Head of caudate nucleus (tissue), 42 donors: ENCODE results near the gene CCDC92B.

Experiments used
- DNase-seq, 42 donors: peaks; one replicate each; pipeline versions ENCODE4 v3.0.0 to v3.0.0-alpha.2; 2020 to 2021; ENCODE audit warnings: mixed read lengths in 7 of 42
- intact Hi-C: fragments of 100-400 bp; cut with DNase I; formaldehyde crosslinking; loops from one replicate; pipeline ENCODE4 v1.15.0; 2022

The CCDC92B gene

DNA sequence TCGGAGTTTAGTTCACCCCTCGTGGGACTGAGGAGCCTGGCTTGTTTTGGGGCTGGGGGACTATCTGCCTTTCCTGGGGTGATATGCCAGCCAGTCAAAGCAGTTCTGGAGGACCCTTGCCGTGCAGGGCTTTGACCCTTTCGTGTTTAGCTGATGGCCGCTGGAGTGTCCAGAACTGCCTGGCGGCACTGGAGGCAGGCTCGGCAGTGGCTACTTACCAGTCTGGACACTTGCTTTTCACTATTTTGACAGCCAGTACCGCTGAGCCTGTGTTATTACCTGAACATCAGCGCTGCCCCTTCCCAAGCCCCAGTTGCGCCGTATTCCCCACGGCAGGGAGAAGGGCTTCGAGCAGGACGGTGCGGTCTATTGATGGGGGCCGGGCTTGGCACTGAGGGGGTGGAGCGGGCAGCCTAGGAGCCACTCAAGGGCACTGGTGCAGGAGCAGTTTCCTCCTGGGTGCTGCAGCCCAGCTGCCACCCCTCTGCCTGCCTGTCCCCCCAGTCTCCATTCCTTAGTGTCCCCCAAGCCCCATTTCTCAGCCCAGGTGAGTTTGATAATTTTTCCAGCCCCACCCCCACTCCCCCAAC, 18.6 kb downstream of the CCDC92B start:
- no peak for DNase-seq

GRCh38 chr17:2724784-2725164, 24.7 kb downstream of the CCDC92B start:
- intact Hi-C loops, result no loop called here
- DNase-seq, result peak in 6 of 42 donors; percentile 12 to 40 (median 31)

More for the DNA sequence above, 18.6 kb downstream of the CCDC92B start:
- intact Hi-C loops, result no loop called here

DNA sequence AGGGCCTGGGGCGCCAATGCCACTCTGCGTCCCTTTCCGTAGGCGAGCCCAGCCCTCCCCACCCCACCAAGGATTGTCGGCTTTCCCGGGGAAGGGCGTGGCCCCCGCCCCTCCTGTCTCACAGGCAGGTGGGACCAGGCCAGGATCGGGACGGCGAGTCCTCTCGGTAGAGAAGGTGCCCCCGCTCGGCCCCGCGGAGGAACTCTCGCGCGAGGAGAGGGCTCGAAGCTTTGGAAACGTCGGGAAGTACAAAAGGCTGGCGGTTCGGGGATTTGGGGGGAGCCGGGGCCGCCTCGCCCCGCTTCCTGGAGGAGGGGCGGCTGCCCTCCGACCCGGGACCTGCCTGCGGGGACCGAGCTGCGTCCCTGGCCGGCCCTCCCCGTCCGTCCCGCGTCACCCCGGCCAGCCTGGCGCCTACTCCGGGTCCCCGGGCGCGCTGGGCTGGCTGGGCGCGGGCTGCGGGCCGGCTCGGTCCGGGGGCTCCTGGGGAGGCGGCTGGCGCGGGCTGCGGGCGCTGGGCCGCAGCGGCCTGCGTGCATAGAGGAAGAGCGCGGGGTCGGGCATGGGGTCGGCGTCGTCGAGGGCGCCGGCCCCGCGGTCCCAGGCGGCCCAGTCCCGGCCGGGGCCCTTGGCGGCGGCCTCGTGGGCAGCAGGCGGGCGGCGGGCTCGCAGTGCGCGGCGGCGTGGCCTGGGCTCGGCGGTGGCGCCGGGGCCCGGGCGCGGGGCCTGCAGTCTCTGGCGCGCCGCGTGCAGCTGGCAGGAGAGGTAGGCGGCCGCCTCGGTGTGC, 25.3 kb downstream of the CCDC92B start:
- intact Hi-C loops, result no loop called here
- DNase-seq, result no peak

DNA sequence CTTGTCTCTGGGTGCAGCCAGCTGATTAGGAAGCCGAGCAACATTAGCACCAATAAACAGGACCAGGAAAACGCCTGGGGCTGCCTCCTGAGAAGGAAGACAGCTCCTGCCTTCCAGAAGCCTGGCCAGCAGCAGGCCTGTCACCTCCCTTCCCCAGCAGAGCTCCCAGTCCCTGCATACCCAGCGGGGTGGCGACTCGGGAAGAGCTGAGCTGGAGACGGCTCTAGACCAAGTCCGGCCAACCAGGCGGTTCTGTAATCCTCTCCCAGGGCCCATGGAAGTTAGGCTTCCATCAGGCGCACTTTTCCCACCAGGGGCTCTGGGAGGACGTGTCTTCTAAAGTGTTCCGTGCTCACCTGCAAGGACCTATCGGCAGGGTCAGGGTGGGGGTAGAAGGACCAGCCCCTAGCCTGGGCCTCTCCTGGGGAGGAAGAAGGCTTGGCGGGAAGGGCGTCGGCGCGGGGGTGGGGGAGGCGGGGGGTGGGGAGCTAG, 25.9 kb downstream of the CCDC92B start:
- intact Hi-C loops, result no loop called here
- DNase-seq, result no peak

DNA sequence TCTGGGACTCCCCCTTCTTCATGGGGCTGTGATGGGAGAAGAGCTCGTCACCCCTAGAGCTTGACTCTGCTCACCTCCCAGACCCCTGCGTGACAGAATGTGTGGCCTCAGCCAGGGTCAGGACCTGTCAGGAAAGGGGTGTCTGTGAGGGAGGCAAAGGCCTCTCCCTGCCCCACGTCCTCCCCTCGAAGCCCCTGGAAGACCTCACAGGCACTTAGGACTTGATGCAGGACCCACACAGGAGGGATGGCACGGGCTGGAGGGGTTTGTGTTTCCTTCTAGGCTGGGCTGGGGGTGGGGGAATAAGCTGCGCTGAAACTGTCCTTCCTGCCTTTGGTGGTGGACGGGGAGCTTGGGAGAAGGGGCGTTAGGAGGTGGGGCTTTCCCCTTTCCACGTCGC, 26.8 kb downstream of the CCDC92B start:
- no peak for DNase-seq

DNA sequence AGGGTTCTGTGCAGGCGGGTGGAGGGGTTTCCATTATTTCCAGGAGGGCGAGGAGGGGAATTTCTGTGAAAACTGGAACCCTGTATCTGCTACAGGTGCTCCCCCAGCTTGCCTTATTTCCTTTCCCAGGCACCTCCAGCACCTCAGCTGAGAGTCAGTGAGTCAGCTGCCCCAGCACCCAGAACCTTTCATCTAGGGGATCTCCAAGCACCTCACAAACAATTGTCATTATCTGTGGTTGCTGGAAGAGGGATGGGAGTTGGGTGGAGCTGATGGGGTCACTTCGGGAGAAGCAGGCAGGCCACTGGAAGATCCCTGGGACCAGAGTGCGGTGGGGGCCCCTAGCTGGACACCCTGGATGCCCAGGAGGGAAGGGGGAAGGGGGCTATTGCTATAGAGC, 27.8 kb downstream of the CCDC92B start:
- no peak for DNase-seq
- intact Hi-C loops, result no loop called here

More for the DNA sequence above, 26.8 kb downstream of the CCDC92B start:
- intact Hi-C loops, result no loop called here

GRCh38 chr17:2719861-2720260, 29.6 kb downstream of the CCDC92B start:
- DNase-seq, result no peak
- intact Hi-C loops, result loop anchor here (10.0 kb wide), 1 partner anchor 125 kb away; the partner anchor contains the start of gene PAFAH1B1

GRCh38 chr17:2718150-2718938, 31.1 kb downstream of the CCDC92B start:
- intact Hi-C loops, result loop anchor here (10.0 kb wide), 1 partner anchor 124 kb away; the partner anchor contains the start of gene PAFAH1B1

GRCh38 chr17:2716649-2717048, 32.8 kb downstream of the CCDC92B start:
- intact Hi-C loops, result loop anchor here (10.0 kb wide), 1 partner anchor 122 kb away; the partner anchor contains the start of gene PAFAH1B1

More at GRCh38 chr17:2718150-2718938, 31.1 kb downstream of the CCDC92B start:
- DNase-seq, result no peak

GRCh38 chr17:2713881-2714280, 35.6 kb downstream of the CCDC92B start:
- intact Hi-C loops, result loop anchor here (10.0 kb wide), 1 partner anchor 119 kb away; the partner anchor contains the start of gene PAFAH1B1
- no peak for DNase-seq

More at GRCh38 chr17:2716649-2717048, 32.8 kb downstream of the CCDC92B start:
- no peak for DNase-seq

GRCh38 chr17:2712300-2713043, 37.0 kb downstream of the CCDC92B start:
- intact Hi-C loops, result loop anchor here (10.0 kb wide), 1 partner anchor 118 kb away; the partner anchor contains the start of gene PAFAH1B1
- peak in 2 of 42 donors; percentile 12 to 41 for DNase-seq

- peak; percentile 88 to 98 (median 95) for DNase-seq
- intact Hi-C loops, result loop anchor here (10.0 kb wide), 1 partner anchor 117 kb away; the partner anchor contains the start of gene PAFAH1B1
Measured at GRCh38 chr17:2711608-2712299, 37.7 kb downstream of the CCDC92B start, which contains the start of gene CLUH. Gene CLUH (minus strand): TSS chr17:2711764. CDS start chr17:2711661, 103 bp downstream.

DNA sequence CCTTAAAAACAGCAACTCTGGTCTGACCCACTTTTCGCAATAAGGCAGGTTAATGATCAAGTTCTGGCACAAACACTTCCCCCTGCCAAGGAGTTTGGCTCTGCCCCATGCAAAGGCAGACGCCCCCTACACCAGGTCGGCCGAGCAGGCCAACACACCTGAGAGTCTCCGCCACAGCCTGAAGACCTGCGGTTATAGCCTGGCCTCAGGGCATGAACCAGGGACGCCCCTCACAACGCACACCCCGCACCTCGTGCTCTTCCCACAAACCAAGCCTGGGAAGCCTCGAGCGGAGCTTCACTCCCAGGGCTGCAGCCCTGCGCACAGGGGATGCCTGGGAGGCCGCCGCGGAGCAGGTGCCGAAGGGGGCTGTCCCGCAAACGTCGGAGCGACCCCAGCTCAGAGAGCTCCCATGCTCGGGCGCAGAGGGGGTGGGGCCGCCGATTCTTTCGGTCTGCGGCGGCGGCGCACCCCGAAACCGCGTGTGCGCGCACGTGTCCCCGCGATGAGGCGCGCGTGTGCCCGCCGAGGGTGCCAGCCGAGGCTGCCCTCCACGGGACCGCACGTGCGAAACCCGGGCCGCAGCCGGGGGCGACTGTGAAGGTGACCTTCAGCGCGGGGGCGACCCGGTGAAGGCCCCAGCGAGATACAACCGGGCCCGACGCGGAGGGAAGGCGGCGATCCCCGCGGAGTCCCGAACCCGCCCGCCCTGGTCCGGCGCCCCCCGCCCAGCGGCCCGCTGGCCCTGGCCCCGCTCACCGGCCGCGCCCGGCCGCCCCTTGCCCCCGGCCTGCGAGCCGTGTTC, 38.4 kb downstream of the CCDC92B start:
- peak in 12 of 42 donors; percentile 22 to 56 (median 44) for DNase-seq

DNA sequence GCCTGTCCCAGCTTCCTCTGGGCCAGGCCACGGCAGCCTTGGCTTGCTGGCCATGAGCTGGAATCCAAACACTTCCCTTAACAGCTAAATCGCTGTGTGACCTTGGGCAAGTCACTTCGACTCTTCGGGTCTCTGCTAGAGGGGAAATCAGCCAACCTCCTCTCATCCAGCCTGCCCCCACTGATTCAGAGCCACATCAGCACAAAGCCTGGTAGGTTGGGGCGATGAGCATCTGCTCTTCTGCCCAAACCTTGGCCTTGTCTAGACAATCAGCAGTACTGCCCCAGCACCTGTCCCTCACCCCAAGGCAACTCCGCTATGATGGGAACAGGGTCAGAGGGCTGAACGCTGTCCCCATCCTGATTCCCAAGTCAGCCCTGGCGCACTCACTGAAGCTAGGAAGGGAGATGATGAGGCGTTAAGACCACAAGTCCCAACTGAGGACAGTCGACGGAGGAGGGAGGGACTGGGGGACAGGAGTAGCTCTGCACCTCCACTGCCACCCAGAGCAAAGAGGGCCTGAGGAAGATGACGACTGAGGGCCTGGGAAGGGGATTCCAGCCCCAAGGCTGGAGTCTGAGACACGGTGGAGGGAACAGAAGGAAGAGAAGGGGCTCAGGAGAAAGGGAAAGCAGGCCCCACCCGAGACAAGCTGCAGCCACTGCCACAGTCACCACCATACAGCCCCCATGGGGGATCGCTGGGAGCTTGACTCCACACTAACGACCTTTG, 39.2 kb downstream of the CCDC92B start:
- intact Hi-C loops, result loop anchor here (10.0 kb wide), 1 partner anchor 115 kb away; the partner anchor contains the start of gene PAFAH1B1
- DNase-seq, result no peak

More for the DNA sequence above, 38.4 kb downstream of the CCDC92B start:
- intact Hi-C loops, result loop anchor here (10.0 kb wide), 1 partner anchor 116 kb away; the partner anchor contains the start of gene PAFAH1B1

DNA sequence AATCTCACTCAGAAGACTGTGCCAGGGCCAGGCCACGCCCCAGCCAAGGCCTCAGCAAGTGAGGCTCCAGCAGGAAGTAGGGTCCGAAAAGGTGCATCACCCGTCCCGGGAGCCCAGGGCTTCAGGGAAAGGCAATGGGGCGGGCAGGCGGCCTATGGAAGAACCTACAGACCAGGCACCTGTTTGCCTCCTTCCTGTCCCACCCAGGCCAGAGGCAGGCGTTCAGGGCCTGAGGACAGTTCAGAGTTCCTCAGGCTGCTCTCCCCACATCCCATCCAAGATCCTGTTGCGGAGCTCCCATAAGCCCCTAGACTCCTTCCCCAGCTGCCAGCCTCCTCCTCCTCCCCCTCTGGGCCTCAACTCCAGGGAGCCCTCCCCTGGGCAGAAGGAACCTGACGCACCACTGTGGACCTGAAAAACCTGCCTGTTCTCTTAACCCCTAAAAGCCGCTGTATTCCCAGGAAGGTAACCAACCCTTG, 40.2 kb downstream of the CCDC92B start:
- intact Hi-C loops, result loop anchor here (10.0 kb wide), 1 partner anchor 294 kb away; no protein-coding TSS in a partner anchor
- peak in 1 of 42 donors; percentile 10 for DNase-seq
